Adrenal gland (tissue), 12 donors: ENCODE data around the gene ASPG. TPM values are rescaled to one million over a fixed set of nuclear protein-coding genes. Genes with fewer than 3 reads are reported as not detected.

Source experiments
- DNase-seq, 7 donors: peaks; one replicate each; pipeline ENCODE4 v3.0.0-alpha.2; 2019 to 2020
- H3K27ac ChIP-seq, 5 donors: fragments of 200-600 bp; sonication (generic) in 4 of 5; 1 replicate in 3 of 5; 2 replicates in 2 of 5; pipeline versions ENCODE4 v1.5.1 to v1.8.0; 2016 to 2020; ENCODE audit warnings: mild to moderate bottlenecking in 1 of 5
- H3K27me3 ChIP-seq: fragments of 200-600 bp; 2 replicates; pipeline ENCODE4 v1.8.0; 2021
- H3K36me3 ChIP-seq, 2 donors: fragments of 200-600 bp; replicated peaks in 1 of 2; 1 replicate in 1 of 2; 2 replicates in 1 of 2; pipeline versions ENCODE4 v1.5.1 to v1.8.0; 2018 to 2022
- H3K4me1 ChIP-seq, 2 donors: fragments of 200-600 bp; replicated peaks in 1 of 2; 1 replicate in 1 of 2; 2 replicates in 1 of 2; pipeline versions ENCODE4 v1.5.1 to v1.8.0; 2018 to 2021
- H3K4me3 ChIP-seq, 4 donors: fragments of 200-600 bp; sonication (generic) in 3 of 4; one replicate each; pipeline ENCODE4 v1.5.1; 2016 to 2018
- H3K9me3 ChIP-seq, 3 donors: fragments of 200-600 bp; sonication (generic) in 1 of 3; replicated peaks in 1 of 3; 1 replicate in 2 of 3; 2 replicates in 1 of 3; pipeline versions ENCODE4 v1.5.1 to v1.8.0; 2016 to 2021
- POLR2A ChIP-seq, 2 donors: fragments of 450-650 bp; IDR thresholded peaks; one replicate each; pipeline ENCODE4 v1.6.1; 2017; ENCODE audit warnings: antibody characterized with exemption in 2 of 2, mild to moderate bottlenecking in 2 of 2, moderate library complexity in 1 of 2
- WGBS, 4 donors: extraction: QIAGEN DNeasy Blood & Tissue Kit in 2 of 4; methylation state at CpG; one replicate each; pipeline versions ENCODE4 v1.1.5 to v1.1.7; 2013 to 2017; 5-methylcytosine and 5-hydroxymethylcytosine counted together
- intact Hi-C, 2 donors: fragments of 100-400 bp; cut with DNase I; formaldehyde crosslinking; loops; one replicate each; pipeline versions ENCODE4 v1.14.1 to v1.15.0; 2022 to 2023
- polyA plus RNA-seq, 3 donors: library from polyadenylated mRNA; stranded (reverse); fragments of 200-250 nt in 2 of 3; fragments of 350-450 nt in 1 of 3; fragmentation: Illumina TruSeq in 1 of 3; extraction: RNeasy Lipid Tissue Mini Kit (QIAGEN cat#74804) in 1 of 3; gene quantifications; one replicate each; pipeline ENCODE4 v1.2.3, GENCODE V29; 2013 to 2014
- total RNA-seq, 9 donors: library from RNA; depleted of rRNA in 4 of 9; stranded (reverse); fragments of >200 nt in 4 of 9; fragments of 120-200 nt in 1 of 9; fragmentation: NEBNext Ultra II Directional in 1 of 9; extraction: Animal tissue kit (Norgen Biotek cat#: 25700) in 1 of 9; gene quantifications; one replicate each; pipeline versions ENCODE4 v1.1.0 to v1.2.4, GENCODE V29; 2013 to 2023
- TF ChIP-seq, protein P1 (sequence below), 6 experiments: fragments of 450-650 bp in 4 of 6; fragments of 200-600 bp in 2 of 6; sonication (generic) in 1 of 6; IDR thresholded peaks; 1 replicate in 5 of 6; 2 replicates in 1 of 6; pipeline versions ENCODE4 v1.5.1 to v1.8.0; 2016 to 2021; ENCODE audit warnings: antibody characterized with exemption in 6 of 6, mild to moderate bottlenecking in 2 of 6, moderate library complexity in 1 of 6
- donor health status: healthy with polysubstance abuse.
- donor health status: Bipolar disorder and iron deficiency.
- donor health status: DM: yes; HTN: yes; CAD: no.
- donor health status: DM: no; HTN: no; CAD: no.
- donor health status: DM: no; HTN: no; CAD: no.
- donor health status: DM: yes; HTN: yes; CAD: no.

Gene ASPG
- total and polyA plus RNA-seq, 12 donors = 0.07 to 9.1 (median 3.3) TPM

DNA sequence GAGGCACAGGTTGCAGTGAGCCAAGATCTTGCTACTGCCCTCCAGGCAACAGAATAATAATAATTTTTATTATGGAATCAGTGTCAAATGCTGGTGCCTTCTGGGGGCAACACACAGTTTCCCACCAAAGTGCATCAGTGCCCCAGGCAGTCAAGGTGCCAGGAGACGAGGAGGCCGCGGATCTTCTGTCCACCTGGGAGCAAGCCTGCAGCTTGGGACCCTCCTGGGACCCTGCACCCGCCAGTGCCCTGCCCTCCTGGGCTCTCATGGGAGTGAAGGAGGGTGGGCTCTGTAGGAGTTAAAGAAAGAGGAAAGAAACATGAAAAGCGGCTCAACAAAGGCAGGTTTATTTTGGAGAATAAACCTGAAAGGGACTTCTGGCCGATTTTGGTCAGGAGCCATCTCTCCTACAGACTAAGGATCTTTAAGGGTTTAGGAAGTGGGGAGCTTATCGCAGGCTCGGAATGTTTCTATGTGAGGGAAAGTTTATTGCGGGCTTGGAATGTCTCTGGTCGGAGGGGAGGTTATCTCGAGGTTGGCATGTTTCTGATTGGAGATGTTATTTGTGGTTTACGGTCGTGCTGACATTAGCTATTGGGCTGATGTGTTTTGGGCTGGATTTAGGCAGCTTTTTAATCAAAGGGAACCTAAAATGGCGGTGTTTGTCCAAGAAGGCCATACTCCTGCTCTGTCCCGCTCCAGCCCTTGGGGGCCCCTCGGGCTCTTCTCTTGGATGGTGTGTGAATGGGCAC lies 1.1 kb upstream of the ASPG start:
- WGBS, 4 donors = 58 to 80% (median 70%) methylated on average over 12 to 16 of the region's 16 CpGs
- Histone ChIP-seq H3K9me3 (no peaks in the 10 kb centered on the region), H3K4me3 (no peak overlapping the region), H3K27ac (peak overlapping the region in 1 of 5 donors; percentile 84), H3K27me3 (no peaks in the 10 kb centered on the region), H3K4me1 (peaks cover 0 to 5% of the 10 kb centered on the region in 2 donors), H3K36me3 (no peaks in the 10 kb centered on the region)
- peak in 3 of 7 donors; percentile 5 to 20 (median 9) for DNase-seq
- intact Hi-C loops = loop anchor here in 1 of 2 donors (10.0 kb wide), 1 partner anchor 560 kb away; no protein-coding TSS in a partner anchor
- TF ChIP-seq POLR2A (IDR thresholded peaks at IDR 0.05) = no peak
- TF ChIP-seq, protein P1, sequence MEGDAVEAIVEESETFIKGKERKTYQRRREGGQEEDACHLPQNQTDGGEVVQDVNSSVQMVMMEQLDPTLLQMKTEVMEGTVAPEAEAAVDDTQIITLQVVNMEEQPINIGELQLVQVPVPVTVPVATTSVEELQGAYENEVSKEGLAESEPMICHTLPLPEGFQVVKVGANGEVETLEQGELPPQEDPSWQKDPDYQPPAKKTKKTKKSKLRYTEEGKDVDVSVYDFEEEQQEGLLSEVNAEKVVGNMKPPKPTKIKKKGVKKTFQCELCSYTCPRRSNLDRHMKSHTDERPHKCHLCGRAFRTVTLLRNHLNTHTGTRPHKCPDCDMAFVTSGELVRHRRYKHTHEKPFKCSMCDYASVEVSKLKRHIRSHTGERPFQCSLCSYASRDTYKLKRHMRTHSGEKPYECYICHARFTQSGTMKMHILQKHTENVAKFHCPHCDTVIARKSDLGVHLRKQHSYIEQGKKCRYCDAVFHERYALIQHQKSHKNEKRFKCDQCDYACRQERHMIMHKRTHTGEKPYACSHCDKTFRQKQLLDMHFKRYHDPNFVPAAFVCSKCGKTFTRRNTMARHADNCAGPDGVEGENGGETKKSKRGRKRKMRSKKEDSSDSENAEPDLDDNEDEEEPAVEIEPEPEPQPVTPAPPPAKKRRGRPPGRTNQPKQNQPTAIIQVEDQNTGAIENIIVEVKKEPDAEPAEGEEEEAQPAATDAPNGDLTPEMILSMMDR (IDR thresholded peaks at IDR 0.05) = no peak

DNA sequence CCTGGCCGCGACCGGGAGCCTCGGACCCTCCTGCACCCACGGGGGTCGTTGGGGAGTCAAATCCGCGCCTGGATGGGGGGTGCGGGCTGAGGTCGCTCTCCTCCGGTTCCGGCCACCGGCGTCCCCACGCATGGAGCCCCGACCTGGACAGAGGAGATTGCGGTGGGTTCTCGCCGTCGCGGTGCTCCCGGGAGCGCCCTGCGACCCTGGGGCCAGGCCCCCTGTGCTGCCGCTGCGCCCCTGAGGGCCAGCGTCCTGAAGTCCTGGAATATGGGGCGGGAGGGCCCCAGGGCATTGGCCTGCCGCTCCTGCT lies 345 bp downstream of the ASPG start:
- peak in 1 of 7 donors; percentile 5 for DNase-seq
- no peaks in the 10 kb centered on the region for H3K27me3 ChIP-seq
- no peaks in the 10 kb centered on the region for H3K9me3 ChIP-seq
- intact Hi-C loops = loop anchor here in 1 of 2 donors (10.0 kb wide), 1 partner anchor 559 kb away; no protein-coding TSS in a partner anchor
- H3K36me3 ChIP-seq = no peaks in the 10 kb centered on the region
- WGBS, 4 donors = 46 to 86% (median 57%) methylated on average over 1 to 29 of the region's 29 CpGs
- no peak overlapping the region for H3K27ac ChIP-seq
- peaks cover 0 to 5% of the 10 kb centered on the region in 2 donors for H3K4me1 ChIP-seq
- H3K4me3 ChIP-seq = peak overlapping the region in 1 of 4 donors; percentile 75
- TF ChIP-seq, protein P1 (IDR thresholded peaks at IDR 0.05) = no peak
- TF ChIP-seq POLR2A (IDR thresholded peaks at IDR 0.05) = no peak

DNA sequence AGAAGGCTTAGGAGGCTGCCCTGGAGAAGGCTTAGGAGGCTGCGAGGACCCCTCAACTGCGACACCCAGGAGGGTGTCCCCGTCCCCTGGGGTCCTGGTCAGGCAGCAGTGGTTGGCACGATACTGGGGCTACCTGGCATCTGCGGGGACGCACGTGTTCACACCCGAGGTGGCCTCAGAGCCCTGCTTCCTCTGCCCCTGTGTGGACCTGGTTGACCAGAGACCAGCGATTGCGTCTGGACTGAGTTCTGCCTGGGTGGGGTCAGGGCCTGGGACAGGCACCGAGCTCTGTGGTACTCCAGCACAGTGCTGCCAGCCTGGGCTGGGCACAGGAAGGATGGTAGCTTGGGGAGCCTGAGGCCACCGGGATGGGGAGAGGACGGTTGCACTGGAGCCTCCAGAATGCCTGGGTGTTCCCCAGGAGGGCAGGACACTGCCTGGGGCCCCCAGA lies 735 bp downstream of the ASPG start:
- 70 to 87% (median 84%) methylated on average over 4 to 13 of the region's 13 CpGs for WGBS, 4 donors
- TF ChIP-seq, protein P1 (IDR thresholded peaks at IDR 0.05) = no peak
- no peak for TF ChIP-seq POLR2A (IDR thresholded peaks at IDR 0.05)
- Histone ChIP-seq H3K36me3 (no peaks in the 10 kb centered on the region), H3K27ac (no peak overlapping the region), H3K4me3 (peak overlapping the region in 1 of 4 donors; percentile 75), H3K27me3 (no peaks in the 10 kb centered on the region), H3K9me3 (no peaks in the 10 kb centered on the region), H3K4me1 (peaks cover 0 to 5% of the 10 kb centered on the region in 2 donors)
- peak in 2 of 7 donors; percentile 9 to 22 for DNase-seq
- intact Hi-C loops = loop anchor here in 1 of 2 donors (10.0 kb wide), 1 partner anchor 559 kb away; no protein-coding TSS in a partner anchor

DNA sequence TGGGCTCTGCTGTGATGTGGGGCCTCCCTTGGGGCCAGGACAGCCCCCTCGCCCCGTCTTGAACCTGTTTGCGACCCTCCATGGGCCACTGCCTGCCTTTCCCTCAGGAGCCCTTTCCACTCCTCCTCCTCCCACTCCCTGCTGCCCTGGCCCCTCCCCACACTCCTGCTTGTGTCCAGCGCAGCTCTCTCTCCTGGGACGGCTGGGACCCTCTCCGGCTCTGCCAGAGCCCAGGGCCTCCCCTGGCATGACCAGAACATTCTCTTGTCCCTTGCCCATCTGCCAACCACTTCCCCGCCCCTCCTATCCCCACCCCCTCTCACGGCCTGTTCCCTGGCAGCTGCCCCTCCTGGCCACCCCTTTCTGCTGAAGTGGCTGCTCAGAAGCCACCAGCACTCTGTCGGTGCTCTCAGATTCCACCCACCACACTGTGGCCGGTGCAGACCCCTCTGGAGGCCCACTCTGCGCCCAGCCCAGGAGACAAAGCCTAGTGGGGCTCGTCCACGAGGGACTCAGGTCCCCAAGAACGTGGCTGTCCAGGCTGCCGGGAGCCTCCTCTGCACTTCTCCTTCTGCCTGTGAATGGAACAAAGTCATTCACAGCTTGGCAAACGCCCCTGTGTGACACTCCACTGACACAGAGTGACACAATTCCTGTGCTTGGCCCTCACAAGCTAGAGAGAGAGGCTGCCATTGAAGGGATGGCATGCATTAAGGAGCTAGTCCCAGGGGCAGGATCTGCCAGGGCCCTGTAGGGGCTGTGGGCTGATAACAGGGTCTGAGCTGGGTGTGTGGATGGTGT lies 1.4 kb downstream of the ASPG start:
- peak in 3 of 7 donors; percentile 5 to 22 (median 10) for DNase-seq
- Histone ChIP-seq H3K9me3 (no peaks in the 10 kb centered on the region), H3K27ac (no peak overlapping the region), H3K27me3 (no peaks in the 10 kb centered on the region), H3K36me3 (no peaks in the 10 kb centered on the region), H3K4me1 (peaks cover 0 to 5% of the 10 kb centered on the region in 2 donors), H3K4me3 (no peak overlapping the region)
- TF ChIP-seq, protein P1 (IDR thresholded peaks at IDR 0.05) = no peak
- TF ChIP-seq POLR2A (IDR thresholded peaks at IDR 0.05) = no peak
- intact Hi-C loops = loop anchor here in 1 of 2 donors (10.0 kb wide), 1 partner anchor 558 kb away; no protein-coding TSS in a partner anchor
- WGBS, 4 donors = 79 to 89% (median 81%) methylated on average over 8 to 16 of the region's 16 CpGs
